ENCODE data around the gene POLR3A. TPM values are rescaled to one million over a fixed set of nuclear protein-coding genes. Genes with fewer than 3 reads are reported as not detected.

The POLR3A gene
- total RNA-seq, 1 donor from 2014 or later, result 13.1 TPM

DNA sequence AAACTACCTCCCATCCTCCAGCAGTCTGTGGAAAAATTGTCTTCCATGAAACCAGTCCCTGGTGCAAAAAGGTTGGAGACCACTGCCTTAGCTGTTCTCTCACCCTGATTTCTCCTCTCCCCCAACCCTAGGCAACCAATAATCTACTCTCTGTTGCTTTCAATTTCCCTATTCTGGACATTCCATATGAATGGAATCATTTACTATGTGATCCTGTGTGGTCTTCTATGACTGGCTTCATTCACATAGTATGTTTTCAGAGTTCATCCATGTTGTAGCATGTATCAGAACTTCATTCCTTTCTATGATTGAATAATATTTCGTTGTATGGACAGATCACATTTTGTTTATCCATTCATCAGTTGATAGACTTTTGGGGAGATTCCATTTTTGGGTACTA, 64.5 kb downstream of the POLR3A start:
- no peak for DNase-seq (ENCODE audit: low spot score)
- peak overlapping the region; percentile 0 for H3K27ac Mint-ChIP-seq (ENCODE audit: unreplicated experiment)
- peaks cover 7% of the 10 kb centered on the region for H3K4me1 Mint-ChIP-seq (ENCODE audit: low read depth)
- H3K36me3 Mint-ChIP-seq (ENCODE audit: low read depth), result no peaks in the 10 kb centered on the region
- no peak overlapping the region for H3K4me3 Mint-ChIP-seq (ENCODE audit: unreplicated experiment)
- peaks cover 8% of the 10 kb centered on the region for H3K9me3 Mint-ChIP-seq (ENCODE audit: low read depth)
- H3K27me3 Mint-ChIP-seq (ENCODE audit: low read depth), result no peaks in the 10 kb centered on the region
- TF ChIP-seq, protein P1, sequence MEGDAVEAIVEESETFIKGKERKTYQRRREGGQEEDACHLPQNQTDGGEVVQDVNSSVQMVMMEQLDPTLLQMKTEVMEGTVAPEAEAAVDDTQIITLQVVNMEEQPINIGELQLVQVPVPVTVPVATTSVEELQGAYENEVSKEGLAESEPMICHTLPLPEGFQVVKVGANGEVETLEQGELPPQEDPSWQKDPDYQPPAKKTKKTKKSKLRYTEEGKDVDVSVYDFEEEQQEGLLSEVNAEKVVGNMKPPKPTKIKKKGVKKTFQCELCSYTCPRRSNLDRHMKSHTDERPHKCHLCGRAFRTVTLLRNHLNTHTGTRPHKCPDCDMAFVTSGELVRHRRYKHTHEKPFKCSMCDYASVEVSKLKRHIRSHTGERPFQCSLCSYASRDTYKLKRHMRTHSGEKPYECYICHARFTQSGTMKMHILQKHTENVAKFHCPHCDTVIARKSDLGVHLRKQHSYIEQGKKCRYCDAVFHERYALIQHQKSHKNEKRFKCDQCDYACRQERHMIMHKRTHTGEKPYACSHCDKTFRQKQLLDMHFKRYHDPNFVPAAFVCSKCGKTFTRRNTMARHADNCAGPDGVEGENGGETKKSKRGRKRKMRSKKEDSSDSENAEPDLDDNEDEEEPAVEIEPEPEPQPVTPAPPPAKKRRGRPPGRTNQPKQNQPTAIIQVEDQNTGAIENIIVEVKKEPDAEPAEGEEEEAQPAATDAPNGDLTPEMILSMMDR (IDR thresholded peaks at IDR 0.05), result no peak

DNA sequence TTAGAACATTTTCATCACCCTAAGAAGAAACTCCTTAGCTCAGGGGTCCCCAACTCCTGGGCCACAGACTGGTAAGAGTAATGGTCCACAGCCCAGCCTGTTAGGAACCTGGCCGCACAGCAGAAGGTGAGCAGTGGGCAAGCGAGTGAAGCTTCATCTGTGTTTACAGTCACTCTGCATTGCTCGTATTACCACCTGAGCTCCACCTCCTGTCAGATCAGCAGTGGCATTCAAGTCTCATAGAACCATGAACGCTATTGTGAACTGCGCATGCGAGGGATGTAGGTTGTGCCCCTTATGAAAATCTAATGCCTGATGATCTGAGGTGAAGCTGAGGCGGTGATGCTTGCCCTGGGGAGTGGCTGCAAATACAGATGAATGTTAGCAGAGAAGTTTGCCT, 65.4 kb downstream of the POLR3A start:
- H3K27ac Mint-ChIP-seq (ENCODE audit: unreplicated experiment), result no peak overlapping the region
- H3K4me1 Mint-ChIP-seq (ENCODE audit: low read depth), result peaks cover 7% of the 10 kb centered on the region
- TF ChIP-seq, protein P1 (IDR thresholded peaks at IDR 0.05), result no peak
- H3K9me3 Mint-ChIP-seq (ENCODE audit: low read depth), result peaks cover 8% of the 10 kb centered on the region
- H3K36me3 Mint-ChIP-seq (ENCODE audit: low read depth), result no peaks in the 10 kb centered on the region
- H3K4me3 Mint-ChIP-seq (ENCODE audit: unreplicated experiment), result no peak overlapping the region
- DNase-seq (ENCODE audit: low spot score), result no peak
- H3K27me3 Mint-ChIP-seq (ENCODE audit: low read depth), result no peaks in the 10 kb centered on the region

DNA sequence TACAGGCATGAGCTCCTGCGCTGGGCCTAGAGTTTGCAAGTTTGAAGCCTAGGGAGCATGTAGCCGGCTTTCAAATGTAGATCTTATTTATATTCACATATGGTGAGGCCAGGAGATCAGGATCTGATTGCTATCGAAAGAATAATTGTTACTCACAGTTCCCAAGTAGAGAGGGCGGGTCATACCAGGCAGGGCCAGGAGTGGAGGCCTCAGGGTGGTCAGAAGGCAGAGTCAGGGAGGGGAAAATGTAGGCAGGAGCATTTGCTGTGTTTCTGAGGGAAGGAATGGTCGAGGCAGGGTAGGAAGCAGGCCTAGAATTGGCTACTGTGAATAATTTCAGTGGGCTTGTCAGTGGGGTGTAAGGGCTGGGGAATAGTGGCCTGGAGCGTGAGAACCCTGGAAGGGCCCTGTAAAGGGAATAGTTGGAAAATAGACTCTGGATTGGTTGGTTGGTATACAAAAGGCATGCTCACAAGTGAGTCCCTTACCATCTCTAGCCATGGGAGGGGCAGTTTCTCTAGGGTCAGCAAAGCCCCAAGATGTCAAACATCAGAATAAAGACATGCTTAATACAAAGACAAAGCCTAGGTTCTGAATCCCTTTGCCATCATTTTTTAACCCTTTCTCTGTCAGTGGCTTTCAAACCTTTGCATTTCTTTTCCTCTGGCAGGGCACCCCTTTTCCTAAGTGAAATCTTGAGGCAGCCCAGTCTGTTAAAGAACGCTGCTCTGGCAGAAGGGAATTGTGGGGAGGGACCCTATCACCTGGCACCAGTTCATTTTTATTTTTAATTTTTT, 66.8 kb downstream of the POLR3A start:
- H3K27ac Mint-ChIP-seq (ENCODE audit: unreplicated experiment), result no peak overlapping the region
- peaks cover 7% of the 10 kb centered on the region for H3K4me1 Mint-ChIP-seq (ENCODE audit: low read depth)
- no peaks in the 10 kb centered on the region for H3K36me3 Mint-ChIP-seq (ENCODE audit: low read depth)
- no peak overlapping the region for H3K4me3 Mint-ChIP-seq (ENCODE audit: unreplicated experiment)
- H3K9me3 Mint-ChIP-seq (ENCODE audit: low read depth), result peaks cover 8% of the 10 kb centered on the region
- TF ChIP-seq, protein P1 (IDR thresholded peaks at IDR 0.05), result no peak
- no peak for DNase-seq (ENCODE audit: low spot score)
- no peaks in the 10 kb centered on the region for H3K27me3 Mint-ChIP-seq (ENCODE audit: low read depth)

DNA sequence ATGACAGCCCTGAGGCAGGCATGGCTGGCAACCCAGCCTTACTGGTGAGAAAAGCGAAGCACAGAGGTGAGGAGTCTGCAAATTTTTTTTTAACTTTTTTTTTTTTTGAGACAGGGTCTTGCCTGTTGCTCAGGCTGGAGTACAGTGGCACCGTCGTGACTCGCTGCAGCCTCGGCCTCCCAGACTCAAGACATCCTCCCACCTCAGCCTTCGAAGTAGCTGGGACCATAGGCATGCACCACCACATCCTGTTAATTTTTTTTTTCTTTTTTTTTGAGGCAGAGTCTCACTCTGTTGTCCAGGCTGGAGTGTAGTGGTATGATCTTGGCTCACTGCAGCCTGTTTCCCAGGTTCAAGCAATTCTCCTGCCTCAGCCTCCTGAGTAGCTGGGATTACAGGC, 67.6 kb downstream of the POLR3A start:
- Mint-ChIP-seq H3K9me3 (ENCODE audit: low read depth) (peaks cover 8% of the 10 kb centered on the region), H3K4me1 (ENCODE audit: low read depth) (peaks cover 7% of the 10 kb centered on the region), H3K4me3 (ENCODE audit: unreplicated experiment) (no peak overlapping the region), H3K36me3 (ENCODE audit: low read depth) (no peaks in the 10 kb centered on the region), H3K27me3 (ENCODE audit: low read depth) (no peaks in the 10 kb centered on the region), H3K27ac (ENCODE audit: unreplicated experiment) (no peak overlapping the region)
- TF ChIP-seq, protein P1 (IDR thresholded peaks at IDR 0.05), result no peak
- DNase-seq (ENCODE audit: low spot score), result no peak

DNA sequence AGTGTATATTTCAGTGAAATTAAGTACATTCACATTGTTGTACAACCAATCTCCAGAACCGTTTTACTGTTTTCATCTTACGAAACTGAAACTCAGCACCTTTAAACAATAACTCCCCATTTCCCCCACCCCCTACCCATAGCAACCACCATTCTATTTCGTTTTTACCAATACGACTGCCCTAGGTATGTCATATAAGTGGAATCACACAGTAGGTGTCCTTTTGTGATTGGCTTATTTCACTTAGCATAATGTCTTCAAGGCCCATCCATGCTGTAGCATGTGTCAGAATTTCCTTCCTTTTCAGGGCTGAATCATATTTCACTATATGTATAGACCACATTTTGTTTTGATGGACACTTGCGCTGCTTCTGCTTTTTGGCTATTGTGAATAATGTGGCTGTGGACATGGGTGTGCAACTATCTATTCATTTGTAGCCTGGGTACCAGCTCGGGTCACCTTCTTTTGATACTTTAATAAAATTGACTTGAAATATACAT, 68.4 kb downstream of the POLR3A start:
- no peaks in the 10 kb centered on the region for H3K36me3 Mint-ChIP-seq (ENCODE audit: low read depth)
- DNase-seq (ENCODE audit: low spot score), result no peak
- no peak overlapping the region for H3K27ac Mint-ChIP-seq (ENCODE audit: unreplicated experiment)
- H3K4me3 Mint-ChIP-seq (ENCODE audit: unreplicated experiment), result no peak overlapping the region
- H3K27me3 Mint-ChIP-seq (ENCODE audit: low read depth), result no peaks in the 10 kb centered on the region
- TF ChIP-seq, protein P1 (IDR thresholded peaks at IDR 0.05), result no peak
- H3K9me3 Mint-ChIP-seq (ENCODE audit: low read depth), result peaks cover 8% of the 10 kb centered on the region
- H3K4me1 Mint-ChIP-seq (ENCODE audit: low read depth), result peaks cover 7% of the 10 kb centered on the region
